ENCODE data around the gene ORM1. TPM values are rescaled to one million over a fixed set of nuclear protein-coding genes. Genes with fewer than 3 reads are reported as not detected.
"Not testable (repeated sequence)": the region's sequence is repeated elsewhere in the genome, so short reads cannot be mapped to it uniquely, and the experiment has no call there.

ORM1 gene
- total RNA-seq, 2 donors from 2014 or later = not detected

GRCh38 chr9:114310471-114311450 lies 12.1 kb upstream of the ORM1 start:
- H3K4me3 Mint-ChIP-seq = no peak overlapping the region
- no peak overlapping the region for H3K27ac Mint-ChIP-seq
- H3K4me1 Mint-ChIP-seq = no peaks in the 10 kb centered on the region
- ATAC-seq (replicated peaks) = no peak
- no peaks in the 10 kb centered on the region for H3K27me3 Mint-ChIP-seq
- no peaks in the 10 kb centered on the region for H3K9me3 Mint-ChIP-seq
- H3K36me3 Mint-ChIP-seq (ENCODE audit: low read depth) = no peaks in the 10 kb centered on the region

GRCh38 chr9:114311571-114312512 lies 11.1 kb upstream of the ORM1 start:
- Mint-ChIP-seq H3K36me3 (ENCODE audit: low read depth) (no peaks in the 10 kb centered on the region), H3K4me1 (no peaks in the 10 kb centered on the region), H3K27ac (no peak overlapping the region), H3K27me3 (no peaks in the 10 kb centered on the region), H3K9me3 (no peaks in the 10 kb centered on the region), H3K4me3 (no peak overlapping the region)
- no peak for ATAC-seq (replicated peaks)

GRCh38 chr9:114312513-114312875 lies 10.4 kb upstream of the ORM1 start:
- no peaks in the 10 kb centered on the region for H3K4me1 Mint-ChIP-seq
- no peak overlapping the region for H3K27ac Mint-ChIP-seq
- ATAC-seq (replicated peaks) = no peak
- no peaks in the 10 kb centered on the region for H3K36me3 Mint-ChIP-seq (ENCODE audit: low read depth)
- H3K9me3 Mint-ChIP-seq = no peaks in the 10 kb centered on the region
- no peaks in the 10 kb centered on the region for H3K27me3 Mint-ChIP-seq
- H3K4me3 Mint-ChIP-seq = no peak overlapping the region

- H3K36me3 Mint-ChIP-seq (ENCODE audit: low read depth) = no peaks in the 10 kb centered on the region
- H3K4me3 Mint-ChIP-seq = no peak overlapping the region
- ATAC-seq (replicated peaks) = no peak
- H3K9me3 Mint-ChIP-seq = no peaks in the 10 kb centered on the region
- no peaks in the 10 kb centered on the region for H3K4me1 Mint-ChIP-seq
- H3K27me3 Mint-ChIP-seq = no peaks in the 10 kb centered on the region
- no peak overlapping the region for H3K27ac Mint-ChIP-seq
These were observed 9.7 kb upstream of the ORM1 start for GRCh38 chr9:114313186-114313585.

- no peaks in the 10 kb centered on the region for H3K4me1 Mint-ChIP-seq
- H3K27ac Mint-ChIP-seq = no peak overlapping the region
These were observed 8.5 kb upstream of the ORM1 start for GRCh38 chr9:114314256-114314867.

GRCh38 chr9:114314881-114315722 lies 7.8 kb upstream of the ORM1 start:
- Mint-ChIP-seq H3K36me3 (ENCODE audit: low read depth) (no peaks in the 10 kb centered on the region), H3K27me3 (peaks cover 12% of the 10 kb centered on the region), H3K27ac (no peak overlapping the region), H3K4me3 (no peak overlapping the region), H3K4me1 (no peaks in the 10 kb centered on the region), H3K9me3 (no peaks in the 10 kb centered on the region)
- no peak for ATAC-seq (replicated peaks)

More at GRCh38 chr9:114314256-114314867, 8.5 kb upstream of the ORM1 start:
- no peak overlapping the region for H3K4me3 Mint-ChIP-seq
- peaks cover 8% of the 10 kb centered on the region for H3K27me3 Mint-ChIP-seq
- H3K36me3 Mint-ChIP-seq (ENCODE audit: low read depth) = no peaks in the 10 kb centered on the region
- no peak for ATAC-seq (replicated peaks)
- no peaks in the 10 kb centered on the region for H3K9me3 Mint-ChIP-seq

GRCh38 chr9:114315723-114316363 lies 7.1 kb upstream of the ORM1 start:
- no peak for ATAC-seq (replicated peaks)
- no peak overlapping the region for H3K4me3 Mint-ChIP-seq
- H3K9me3 Mint-ChIP-seq = no peaks in the 10 kb centered on the region
- no peak overlapping the region for H3K27ac Mint-ChIP-seq
- H3K36me3 Mint-ChIP-seq (ENCODE audit: low read depth) = no peaks in the 10 kb centered on the region
- peaks cover 12% of the 10 kb centered on the region for H3K27me3 Mint-ChIP-seq
- H3K4me1 Mint-ChIP-seq = no peaks in the 10 kb centered on the region

- no peaks in the 10 kb centered on the region for H3K9me3 Mint-ChIP-seq
- H3K4me1 Mint-ChIP-seq = peaks cover 3% of the 10 kb centered on the region
- peaks cover 12% of the 10 kb centered on the region for H3K27me3 Mint-ChIP-seq
- no peak overlapping the region for H3K27ac Mint-ChIP-seq
- H3K4me3 Mint-ChIP-seq = no peak overlapping the region
- no peak for ATAC-seq (replicated peaks)
- H3K36me3 Mint-ChIP-seq (ENCODE audit: low read depth) = no peaks in the 10 kb centered on the region
These were observed 6.2 kb upstream of the ORM1 start for GRCh38 chr9:114316605-114317230.

- H3K27me3 Mint-ChIP-seq = peaks cover 12% of the 10 kb centered on the region
- H3K36me3 Mint-ChIP-seq (ENCODE audit: low read depth) = no peaks in the 10 kb centered on the region
- H3K27ac Mint-ChIP-seq = no peak overlapping the region
- H3K9me3 Mint-ChIP-seq = no peaks in the 10 kb centered on the region
- peaks cover 8% of the 10 kb centered on the region for H3K4me1 Mint-ChIP-seq
- ATAC-seq (replicated peaks) = no peak
- H3K4me3 Mint-ChIP-seq = no peak overlapping the region
These were observed 5.1 kb upstream of the ORM1 start for GRCh38 chr9:114317665-114318357.

GRCh38 chr9:114318416-114318815 lies 4.5 kb upstream of the ORM1 start:
- Mint-ChIP-seq H3K9me3 (no peaks in the 10 kb centered on the region), H3K36me3 (ENCODE audit: low read depth) (no peaks in the 10 kb centered on the region), H3K27me3 (peaks cover 12% of the 10 kb centered on the region), H3K27ac (no peak overlapping the region), H3K4me1 (peaks cover 8% of the 10 kb centered on the region), H3K4me3 (no peak overlapping the region)
- no peak for ATAC-seq (replicated peaks)

- Mint-ChIP-seq H3K36me3 (ENCODE audit: low read depth) (no peaks in the 10 kb centered on the region), H3K27me3 (peaks cover 12% of the 10 kb centered on the region), H3K4me1 (peaks cover 8% of the 10 kb centered on the region), H3K4me3 (no peak overlapping the region), H3K27ac (no peak overlapping the region), H3K9me3 (no peaks in the 10 kb centered on the region)
- ATAC-seq (replicated peaks) = no peak
These were observed 3.8 kb upstream of the ORM1 start for GRCh38 chr9:114319147-114319546.

- peaks cover 12% of the 10 kb centered on the region for H3K27me3 Mint-ChIP-seq
- H3K4me3 Mint-ChIP-seq; H3K36me3 Mint-ChIP-seq (ENCODE audit: low read depth); H3K27ac Mint-ChIP-seq; H3K4me1 Mint-ChIP-seq; H3K9me3 Mint-ChIP-seq: not testable (repeated sequence)
- ATAC-seq (replicated peaks) = peak; percentile 69
These were observed 2.2 kb upstream of the ORM1 start for GRCh38 chr9:114320710-114321109.

All from activated T-helper 17 cell treated with anti-CD3 and anti-CD28 coated beads, Interleukin-2, amount 50 U/mL, for 72 hours (primary cell).